ENCODE results near the gene EVX1.

EVX1 gene

DNA sequence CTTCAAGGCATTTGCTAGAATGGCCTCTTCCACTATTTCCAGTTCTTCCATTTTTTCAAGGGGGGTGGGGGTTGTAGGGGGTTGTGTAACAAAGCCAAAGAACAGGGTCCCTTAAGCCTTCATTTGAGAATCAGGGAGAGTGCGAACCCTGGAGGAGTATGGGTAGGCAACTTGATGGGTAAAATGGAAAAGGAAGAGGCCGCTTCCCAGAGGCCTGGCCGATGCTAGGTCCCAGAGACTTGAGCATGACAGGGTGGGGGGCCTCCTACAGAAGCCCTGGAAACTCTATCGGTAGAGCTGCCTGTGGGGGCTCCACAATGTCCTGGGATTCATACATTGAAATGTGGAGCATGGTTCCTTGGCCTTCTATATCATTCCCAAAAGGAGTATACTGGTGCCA is 33.6 kb upstream of the EVX1 start:
- TF ChIP-seq, protein P1, sequence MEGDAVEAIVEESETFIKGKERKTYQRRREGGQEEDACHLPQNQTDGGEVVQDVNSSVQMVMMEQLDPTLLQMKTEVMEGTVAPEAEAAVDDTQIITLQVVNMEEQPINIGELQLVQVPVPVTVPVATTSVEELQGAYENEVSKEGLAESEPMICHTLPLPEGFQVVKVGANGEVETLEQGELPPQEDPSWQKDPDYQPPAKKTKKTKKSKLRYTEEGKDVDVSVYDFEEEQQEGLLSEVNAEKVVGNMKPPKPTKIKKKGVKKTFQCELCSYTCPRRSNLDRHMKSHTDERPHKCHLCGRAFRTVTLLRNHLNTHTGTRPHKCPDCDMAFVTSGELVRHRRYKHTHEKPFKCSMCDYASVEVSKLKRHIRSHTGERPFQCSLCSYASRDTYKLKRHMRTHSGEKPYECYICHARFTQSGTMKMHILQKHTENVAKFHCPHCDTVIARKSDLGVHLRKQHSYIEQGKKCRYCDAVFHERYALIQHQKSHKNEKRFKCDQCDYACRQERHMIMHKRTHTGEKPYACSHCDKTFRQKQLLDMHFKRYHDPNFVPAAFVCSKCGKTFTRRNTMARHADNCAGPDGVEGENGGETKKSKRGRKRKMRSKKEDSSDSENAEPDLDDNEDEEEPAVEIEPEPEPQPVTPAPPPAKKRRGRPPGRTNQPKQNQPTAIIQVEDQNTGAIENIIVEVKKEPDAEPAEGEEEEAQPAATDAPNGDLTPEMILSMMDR (IDR thresholded peaks at IDR 0.05; ENCODE audit: extremely low read depth, missing control alignments) = no peak
- no peak for DNase-seq (ENCODE audit: low spot score)

DNA sequence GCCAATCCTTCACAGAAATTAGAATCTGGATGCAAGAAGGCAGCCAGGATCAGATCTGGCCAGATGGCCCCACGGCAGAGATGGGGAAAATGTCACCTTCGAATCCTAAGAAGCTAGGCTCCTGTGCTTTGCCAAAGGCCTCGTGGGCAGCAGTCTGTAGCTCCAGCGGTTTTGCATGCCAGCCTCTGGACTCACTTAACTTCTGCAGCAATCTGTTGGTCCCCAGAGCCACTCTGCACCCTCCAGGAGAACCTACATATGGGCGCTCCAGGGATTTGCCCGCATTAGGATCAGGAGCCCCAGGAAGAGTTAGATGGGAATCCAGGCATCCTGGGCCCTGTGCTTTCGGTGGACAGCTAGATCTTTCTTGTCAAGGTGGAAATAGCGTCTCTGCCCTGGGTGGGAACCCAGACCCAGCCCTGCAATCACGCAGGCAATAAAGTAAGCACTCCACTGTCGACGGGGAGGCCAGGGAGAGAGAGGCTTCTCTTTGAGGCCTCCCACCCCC is 32.6 kb upstream of the EVX1 start:
- TF ChIP-seq, protein P1 (IDR thresholded peaks at IDR 0.05; ENCODE audit: extremely low read depth, missing control alignments) = no peak
- no peak for DNase-seq (ENCODE audit: low spot score)

DNA sequence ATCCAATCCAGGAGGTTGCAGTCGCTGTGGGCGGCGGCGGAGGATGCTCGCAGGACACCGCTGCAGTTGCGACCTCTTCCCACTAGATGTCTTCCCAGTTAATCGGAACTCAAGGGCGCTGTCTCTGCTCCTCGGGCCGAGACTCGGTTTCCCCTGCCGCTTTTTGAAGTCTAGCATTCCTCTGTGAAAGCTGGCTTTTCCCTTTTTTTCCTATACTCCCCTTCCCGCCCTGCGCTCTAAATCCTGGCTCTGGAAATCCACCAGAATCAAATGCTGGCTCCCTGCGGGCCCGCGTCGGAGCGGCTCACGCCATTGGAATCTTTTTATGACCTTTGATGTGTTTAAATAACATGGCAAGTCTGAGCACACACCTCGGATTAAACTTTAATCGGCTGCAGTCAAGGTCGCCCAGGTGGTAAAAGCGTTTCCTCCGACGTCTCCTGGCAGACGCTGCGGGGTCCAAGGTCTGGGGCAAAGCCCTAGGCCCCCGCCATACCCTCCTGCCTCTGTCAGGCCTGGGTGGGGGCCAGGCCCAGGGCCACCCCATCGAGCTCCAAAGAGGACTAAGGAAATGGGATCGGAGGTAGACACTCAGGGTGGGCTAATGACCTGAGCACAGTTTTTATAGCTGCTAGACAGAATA is 32.0 kb upstream of the EVX1 start:
- TF ChIP-seq, protein P1 (IDR thresholded peaks at IDR 0.05; ENCODE audit: extremely low read depth, missing control alignments) = peak; percentile 77
- DNase-seq (ENCODE audit: low spot score) = peak; percentile 83

DNA sequence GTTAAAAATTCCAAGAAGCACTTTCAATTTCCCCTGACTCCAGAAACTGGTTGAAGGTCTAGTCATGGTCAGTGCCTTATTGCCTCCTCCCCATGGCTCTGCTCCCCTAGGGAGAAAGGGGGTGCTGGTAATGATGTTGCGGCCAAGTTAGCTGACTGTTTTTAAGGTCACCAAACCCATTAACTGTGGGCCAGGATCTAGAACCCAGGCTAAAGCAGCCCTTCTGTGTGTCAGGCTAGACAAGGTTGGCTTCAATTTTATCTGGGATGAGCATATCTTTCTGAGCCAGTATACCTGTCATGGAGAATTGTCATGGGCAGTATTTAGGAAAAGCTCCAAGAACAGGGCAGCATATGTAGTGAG is 31.5 kb upstream of the EVX1 start:
- DNase-seq (ENCODE audit: low spot score) = no peak
- TF ChIP-seq, protein P1 (IDR thresholded peaks at IDR 0.05; ENCODE audit: extremely low read depth, missing control alignments) = no peak

DNA sequence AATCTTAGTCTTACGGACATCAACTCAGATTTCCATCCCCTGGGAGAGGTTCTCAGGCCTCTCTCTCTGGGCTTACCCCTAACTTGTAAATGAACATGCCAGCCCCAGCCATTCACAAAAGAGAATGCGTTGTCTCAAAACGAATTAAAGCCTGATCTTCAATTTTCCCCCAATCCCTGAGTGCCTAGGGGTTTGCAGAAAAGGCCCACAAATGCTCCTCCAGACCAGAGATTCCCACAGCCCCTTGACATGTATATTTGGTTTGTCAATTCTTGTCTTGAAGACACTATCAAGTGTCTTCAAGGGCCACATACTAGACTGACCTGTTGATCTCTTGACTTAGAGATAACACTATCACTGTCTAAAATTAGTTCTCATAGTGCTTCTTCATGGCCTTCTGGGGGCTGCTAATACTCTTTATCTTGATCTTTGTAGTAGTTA is 30.8 kb upstream of the EVX1 start:
- TF ChIP-seq, protein P1 (IDR thresholded peaks at IDR 0.05; ENCODE audit: extremely low read depth, missing control alignments) = no peak
- DNase-seq (ENCODE audit: low spot score) = no peak

DNA sequence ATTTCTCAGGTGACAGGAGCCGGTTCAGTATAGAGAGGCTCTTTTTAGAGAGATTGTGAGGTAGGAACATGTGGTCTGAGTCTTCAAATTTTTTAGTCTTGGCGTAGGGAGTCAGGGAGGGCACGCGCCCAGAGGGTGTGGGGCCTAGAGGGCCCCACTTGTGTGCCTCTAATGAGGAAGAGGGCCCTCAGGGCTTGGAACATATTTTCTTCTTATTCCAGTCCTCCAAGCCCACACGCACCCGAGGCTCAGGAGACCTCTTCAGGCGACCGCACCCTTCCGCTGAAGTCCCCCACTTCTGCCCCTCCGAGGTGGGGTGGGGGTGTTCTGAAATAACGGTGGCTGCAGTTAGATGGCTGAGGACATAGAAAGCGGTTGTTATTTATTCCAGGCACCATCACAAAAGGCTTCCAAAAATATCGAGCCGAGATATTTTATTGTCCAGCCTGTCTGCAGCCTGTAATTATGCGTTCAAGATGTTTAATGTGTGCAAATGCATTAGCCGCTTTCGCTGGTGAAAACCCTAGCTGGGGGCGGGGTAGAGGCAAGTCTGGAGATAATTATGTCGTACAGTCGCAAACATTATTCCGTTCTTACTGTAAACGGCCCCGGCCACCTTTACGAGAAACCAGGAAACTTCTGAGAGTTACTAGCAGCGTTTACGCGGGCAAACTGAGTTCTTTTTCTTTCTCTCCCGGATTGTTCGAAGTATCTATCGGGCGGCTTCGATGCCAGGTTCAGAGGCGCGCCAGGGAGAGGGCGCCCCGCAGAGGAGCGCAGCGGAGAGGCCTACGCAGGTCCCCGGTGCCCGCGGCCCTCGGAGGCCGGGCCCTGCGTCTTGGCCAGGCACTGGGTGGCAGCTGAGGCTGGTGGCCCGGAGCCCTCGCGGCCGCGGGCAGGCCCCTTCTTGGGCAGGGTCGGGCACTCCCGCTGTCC is 29.8 kb upstream of the EVX1 start:
- no peak for DNase-seq (ENCODE audit: low spot score)
- TF ChIP-seq, protein P1 (IDR thresholded peaks at IDR 0.05; ENCODE audit: extremely low read depth, missing control alignments) = no peak
